Measurements from ENCODE around the gene PLK5. TPM values are rescaled to one million over a fixed set of nuclear protein-coding genes. Genes with fewer than 3 reads are reported as not detected.

Gene PLK5
- total RNA-seq, 1 donor from 2014 or later, result not detected

DNA sequence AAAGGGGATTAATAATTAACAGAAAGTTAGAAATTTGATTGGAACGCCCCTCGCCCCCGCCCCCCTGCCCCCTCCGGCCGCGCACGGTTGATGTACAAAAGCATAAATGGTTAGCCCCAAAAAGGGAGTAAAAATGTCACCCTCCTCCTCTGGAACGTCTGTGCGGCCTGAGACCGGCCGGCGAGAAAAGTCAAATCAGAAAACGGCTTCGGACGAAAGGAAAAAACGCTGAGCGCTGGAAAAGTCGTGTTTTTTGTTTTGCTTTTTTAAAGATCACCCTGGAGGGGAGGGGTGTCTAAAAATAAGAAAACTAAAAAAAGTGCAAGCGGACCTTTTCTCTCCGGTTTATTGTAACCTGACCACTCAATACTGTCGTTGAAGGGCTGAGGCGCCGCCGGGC, 31.1 kb downstream of the PLK5 start:
- Histone ChIP-seq H3K27ac (ENCODE audit: low read depth, low read length) (no peak overlapping the region), H3K27me3 (ENCODE audit: control insufficient read depth in 3 of 3, insufficient read depth in 3 of 3, low read length in 3 of 3) (peaks cover 0 to 8% (median 4%) of the 10 kb centered on the region in 3 donors), H3K4me1 (ENCODE audit: control insufficient read depth in 3 of 3, insufficient read depth in 3 of 3, low read length in 3 of 3) (no peaks in the 10 kb centered on the region), H3K36me3 (ENCODE audit: control insufficient read depth in 3 of 3, insufficient read depth in 3 of 3, low read length in 3 of 3) (no peaks in the 10 kb centered on the region), H3K9me3 (ENCODE audit: control insufficient read depth in 3 of 3, low read length in 3 of 3) (no peaks in the 10 kb centered on the region), H3K4me3 (ENCODE audit: low read length in 3 of 3) (no peak overlapping the region), H3K9ac (ENCODE audit: low read depth in 1 of 3, low read length in 3 of 3) (no peak overlapping the region)

DNA sequence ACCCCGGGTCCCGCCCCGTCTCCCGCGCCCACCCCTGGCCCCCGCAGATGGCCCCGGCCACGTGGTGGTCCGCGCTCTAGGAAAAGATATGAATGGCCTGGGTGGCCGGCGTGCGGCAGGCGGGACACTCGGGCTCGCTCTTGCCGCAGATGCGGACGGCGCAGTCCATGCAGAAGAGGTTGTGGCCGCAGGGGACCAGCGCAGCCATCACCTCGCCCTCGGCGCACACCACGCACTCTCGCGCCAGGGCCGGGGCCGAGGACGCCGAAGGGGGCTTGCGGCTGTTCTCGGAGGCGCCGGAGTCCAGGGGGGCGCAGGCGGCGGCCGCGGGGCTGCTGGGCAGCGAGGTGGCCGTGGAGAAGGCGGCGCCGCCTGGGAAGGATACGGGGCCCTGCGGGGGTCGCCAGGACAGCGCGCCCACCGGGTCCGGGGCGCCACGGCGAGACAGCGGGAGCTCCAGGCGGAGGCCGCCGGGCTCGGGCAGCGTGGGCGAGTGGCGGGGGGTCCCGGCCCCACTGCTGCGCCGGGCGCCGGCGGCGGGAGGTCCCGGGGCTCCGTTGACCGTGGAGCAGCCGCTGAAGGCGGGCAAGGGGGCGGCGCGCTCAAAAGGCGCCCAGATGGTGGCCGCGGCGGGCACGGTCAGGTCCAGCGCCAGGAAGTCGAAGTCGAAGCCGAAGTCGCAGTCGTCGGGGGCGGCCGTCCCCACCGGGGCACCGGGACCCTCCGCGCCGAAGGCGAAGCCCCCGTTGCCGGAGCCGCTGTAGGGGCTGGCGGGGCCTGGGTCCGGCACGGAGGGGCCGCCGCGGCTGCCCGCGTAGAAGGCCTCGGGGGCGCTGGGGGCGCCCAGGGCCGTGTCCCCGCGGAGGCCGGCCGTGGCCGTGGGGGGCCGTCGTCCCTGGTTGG, 31.9 kb downstream of the PLK5 start:
- Histone ChIP-seq H3K27me3 (ENCODE audit: control insufficient read depth in 3 of 3, insufficient read depth in 3 of 3, low read length in 3 of 3) (peaks cover 0 to 4% (median 0%) of the 10 kb centered on the region in 3 donors), H3K9ac (ENCODE audit: low read depth in 1 of 3, low read length in 3 of 3) (no peak overlapping the region), H3K9me3 (ENCODE audit: control insufficient read depth in 3 of 3, low read length in 3 of 3) (no peaks in the 10 kb centered on the region), H3K36me3 (ENCODE audit: control insufficient read depth in 3 of 3, insufficient read depth in 3 of 3, low read length in 3 of 3) (no peaks in the 10 kb centered on the region), H3K27ac (ENCODE audit: low read depth, low read length) (no peak overlapping the region), H3K4me1 (ENCODE audit: control insufficient read depth in 3 of 3, insufficient read depth in 3 of 3, low read length in 3 of 3) (no peaks in the 10 kb centered on the region), H3K4me3 (ENCODE audit: low read length in 3 of 3) (no peak overlapping the region)

DNA sequence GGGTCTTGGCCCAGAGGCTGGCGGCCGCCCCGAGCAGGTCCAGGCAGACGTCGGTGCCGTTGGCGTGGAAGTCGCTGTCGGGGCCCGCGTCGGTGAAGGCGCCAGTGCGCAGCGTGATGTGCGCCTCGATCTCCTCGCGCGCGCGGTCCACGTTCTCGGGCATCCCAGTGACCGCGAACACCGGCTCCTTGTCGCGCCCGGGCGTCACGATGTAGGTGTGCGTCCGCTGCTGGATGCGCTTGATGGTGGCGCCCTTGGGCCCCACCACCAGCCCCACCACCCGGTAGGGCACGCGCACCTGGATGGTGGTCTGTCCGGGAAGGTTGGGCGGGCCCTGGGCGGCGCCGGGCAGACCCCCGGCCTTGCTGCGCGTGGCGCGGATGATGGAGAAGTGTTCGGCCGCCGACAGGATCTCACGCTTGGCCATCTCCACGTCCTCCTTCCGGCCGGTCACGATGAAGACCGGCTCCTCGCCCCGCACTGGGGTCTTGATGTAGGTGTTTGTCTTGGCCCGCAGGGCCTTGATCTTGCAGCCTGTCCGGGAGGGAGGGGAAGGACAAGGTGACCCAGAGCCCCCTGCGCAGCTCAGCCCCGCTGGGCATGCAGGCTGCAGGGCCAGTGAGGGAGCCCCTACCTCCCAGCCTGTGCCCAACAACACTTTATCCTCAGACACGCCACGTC, 32.7 kb downstream of the PLK5 start:
- Histone ChIP-seq H3K4me1 (ENCODE audit: control insufficient read depth in 3 of 3, insufficient read depth in 3 of 3, low read length in 3 of 3) (no peaks in the 10 kb centered on the region), H3K27me3 (ENCODE audit: control insufficient read depth in 3 of 3, insufficient read depth in 3 of 3, low read length in 3 of 3) (no peaks in the 10 kb centered on the region), H3K27ac (ENCODE audit: low read depth, low read length) (no peak overlapping the region), H3K9ac (ENCODE audit: low read depth in 1 of 3, low read length in 3 of 3) (no peak overlapping the region), H3K4me3 (ENCODE audit: low read length in 3 of 3) (no peak overlapping the region), H3K9me3 (ENCODE audit: control insufficient read depth in 3 of 3, low read length in 3 of 3) (no peaks in the 10 kb centered on the region), H3K36me3 (ENCODE audit: control insufficient read depth in 3 of 3, insufficient read depth in 3 of 3, low read length in 3 of 3) (no peaks in the 10 kb centered on the region)

DNA sequence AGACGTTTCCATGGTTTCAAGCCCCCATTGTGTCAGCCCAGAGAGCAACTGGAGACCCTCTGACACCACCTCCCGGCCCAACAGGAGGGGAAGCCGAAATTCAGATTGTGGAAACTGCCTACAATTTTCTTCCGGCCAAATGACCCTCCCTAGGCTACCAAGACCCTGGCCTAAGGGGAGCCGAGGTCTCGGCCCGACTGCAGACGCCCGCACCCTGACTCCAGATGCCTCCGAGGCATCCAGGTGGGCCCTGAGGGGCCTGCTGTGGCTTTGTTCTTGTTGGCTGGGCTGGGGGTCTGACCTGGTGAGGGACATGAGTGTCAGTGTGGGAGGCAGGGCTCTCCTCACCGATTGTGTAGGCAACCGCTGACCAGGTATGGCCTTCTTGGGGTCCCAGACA, 34.7 kb downstream of the PLK5 start:
- Histone ChIP-seq H3K4me1 (ENCODE audit: control insufficient read depth in 3 of 3, insufficient read depth in 3 of 3, low read length in 3 of 3) (no peaks in the 10 kb centered on the region), H3K27me3 (ENCODE audit: control insufficient read depth in 3 of 3, insufficient read depth in 3 of 3, low read length in 3 of 3) (no peaks in the 10 kb centered on the region), H3K4me3 (ENCODE audit: low read length in 3 of 3) (no peak overlapping the region), H3K27ac (ENCODE audit: low read depth, low read length) (no peak overlapping the region), H3K36me3 (ENCODE audit: control insufficient read depth in 3 of 3, insufficient read depth in 3 of 3, low read length in 3 of 3) (no peaks in the 10 kb centered on the region), H3K9me3 (ENCODE audit: control insufficient read depth in 3 of 3, low read length in 3 of 3) (no peaks in the 10 kb centered on the region), H3K9ac (ENCODE audit: low read depth in 1 of 3, low read length in 3 of 3) (no peak overlapping the region)

DNA sequence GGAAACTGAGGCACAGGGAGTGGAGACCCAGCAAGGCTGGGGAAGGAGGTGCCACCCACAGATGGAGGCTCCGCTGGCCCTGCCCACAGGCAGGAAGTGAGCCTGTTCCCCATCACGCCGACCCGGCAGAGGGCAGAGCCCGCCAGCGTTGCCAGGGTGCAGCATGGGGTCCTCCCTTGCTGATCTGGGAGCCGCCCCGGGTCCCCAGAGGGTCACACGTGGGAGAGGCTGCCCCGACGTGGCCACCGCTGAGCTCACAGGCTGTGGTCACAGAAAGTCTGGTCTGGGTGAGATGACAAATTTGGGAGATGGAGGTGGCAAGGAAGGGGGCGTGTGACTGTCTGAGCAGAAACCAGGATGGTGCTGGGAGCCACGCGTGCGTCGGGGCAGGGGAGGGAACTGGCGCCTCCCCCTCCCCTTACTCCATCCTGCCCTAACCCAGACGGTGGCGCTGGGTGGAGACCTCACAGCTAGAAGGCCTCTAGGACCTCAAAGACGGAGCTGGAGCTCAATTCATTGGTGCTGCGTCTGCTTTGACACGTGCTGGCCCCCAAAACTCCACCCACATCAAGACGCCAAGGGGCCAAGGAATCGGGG, 36.5 kb downstream of the PLK5 start:
- no peaks in the 10 kb centered on the region for H3K36me3 ChIP-seq (ENCODE audit: control insufficient read depth in 3 of 3, insufficient read depth in 3 of 3, low read length in 3 of 3)
- no peak overlapping the region for H3K9ac ChIP-seq (ENCODE audit: low read depth in 1 of 3, low read length in 3 of 3)
- no peak overlapping the region for H3K4me3 ChIP-seq (ENCODE audit: low read length in 3 of 3)

DNA sequence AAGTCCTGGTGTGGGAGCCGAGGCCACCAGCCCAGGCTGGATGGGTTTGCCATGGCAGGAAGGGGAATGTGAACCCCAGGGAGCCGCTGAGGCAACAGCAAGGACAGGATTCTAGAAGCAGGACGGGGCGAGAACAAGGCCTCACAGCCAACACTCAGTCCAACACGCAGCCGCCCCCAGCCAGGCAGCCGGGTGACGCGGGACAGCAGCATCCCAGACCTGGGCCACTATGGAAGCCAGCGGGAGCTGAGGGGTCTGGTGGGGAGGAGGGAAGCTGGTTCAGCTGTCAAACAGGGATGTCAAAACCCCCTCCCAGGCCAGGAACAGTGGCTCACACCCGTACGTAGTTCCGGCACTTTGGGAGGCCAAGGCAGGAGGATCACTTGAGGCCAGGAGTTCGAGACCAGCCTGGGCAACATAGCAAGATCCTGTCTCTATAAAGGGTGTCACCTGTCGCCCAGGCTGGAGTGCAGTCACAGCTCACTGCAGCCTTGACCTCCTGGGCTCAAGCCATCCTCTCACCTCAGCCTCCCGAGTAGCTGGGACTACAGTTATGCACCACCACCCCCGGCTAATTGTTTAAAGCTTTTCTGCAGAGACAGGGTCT, 37.5 kb downstream of the PLK5 start:
- Histone ChIP-seq H3K4me3 (ENCODE audit: low read length in 3 of 3) (no peak overlapping the region), H3K9me3 (ENCODE audit: control insufficient read depth in 3 of 3, low read length in 3 of 3) (no peaks in the 10 kb centered on the region), H3K9ac (ENCODE audit: low read depth in 1 of 3, low read length in 3 of 3) (no peak overlapping the region), H3K27me3 (ENCODE audit: control insufficient read depth in 3 of 3, insufficient read depth in 3 of 3, low read length in 3 of 3) (peaks cover 0 to 11% (median 7%) of the 10 kb centered on the region in 3 donors), H3K27ac (ENCODE audit: low read depth, low read length) (no peak overlapping the region), H3K36me3 (ENCODE audit: control insufficient read depth in 3 of 3, insufficient read depth in 3 of 3, low read length in 3 of 3) (no peaks in the 10 kb centered on the region), H3K4me1 (ENCODE audit: control insufficient read depth in 3 of 3, insufficient read depth in 3 of 3, low read length in 3 of 3) (peaks cover 0 to 4% (median 2%) of the 10 kb centered on the region in 3 donors)

More for the DNA sequence above, 36.5 kb downstream of the PLK5 start:
- Histone ChIP-seq H3K27me3 (ENCODE audit: control insufficient read depth in 3 of 3, insufficient read depth in 3 of 3, low read length in 3 of 3) (peaks cover 0 to 2% (median 0%) of the 10 kb centered on the region in 3 donors), H3K4me1 (ENCODE audit: control insufficient read depth in 3 of 3, insufficient read depth in 3 of 3, low read length in 3 of 3) (no peaks in the 10 kb centered on the region), H3K9me3 (ENCODE audit: control insufficient read depth in 3 of 3, low read length in 3 of 3) (no peaks in the 10 kb centered on the region), H3K27ac (ENCODE audit: low read depth, low read length) (no peak overlapping the region)

DNA sequence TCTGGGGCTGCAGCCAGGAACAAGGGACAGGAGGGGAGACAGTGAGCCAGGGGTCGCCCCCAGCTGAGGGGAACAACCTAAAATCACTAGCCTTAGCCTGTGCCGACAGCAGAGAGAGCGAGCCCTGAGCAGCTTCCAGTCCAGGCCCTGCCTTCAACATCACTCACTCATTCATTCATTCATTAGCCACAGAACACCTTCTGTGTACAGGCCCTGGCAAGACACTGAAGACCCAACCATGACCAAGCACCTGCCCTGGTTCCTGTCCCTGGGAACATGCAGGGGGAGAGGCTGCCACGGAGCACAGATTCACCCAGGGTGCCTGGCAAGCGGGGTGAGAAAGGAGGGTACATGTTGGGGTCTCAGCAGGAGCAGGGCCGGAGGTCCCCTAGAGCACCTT, 39.4 kb downstream of the PLK5 start:
- no peak overlapping the region for H3K4me3 ChIP-seq (ENCODE audit: low read length in 3 of 3)
- peaks cover 0 to 11% (median 7%) of the 10 kb centered on the region in 3 donors for H3K27me3 ChIP-seq (ENCODE audit: control insufficient read depth in 3 of 3, insufficient read depth in 3 of 3, low read length in 3 of 3)
- H3K27ac ChIP-seq (ENCODE audit: low read depth, low read length), result no peak overlapping the region
- H3K9me3 ChIP-seq (ENCODE audit: control insufficient read depth in 3 of 3, low read length in 3 of 3), result no peaks in the 10 kb centered on the region
- H3K4me1 ChIP-seq (ENCODE audit: control insufficient read depth in 3 of 3, insufficient read depth in 3 of 3, low read length in 3 of 3), result peaks cover 0 to 4% (median 2%) of the 10 kb centered on the region in 3 donors
- H3K36me3 ChIP-seq (ENCODE audit: control insufficient read depth in 3 of 3, insufficient read depth in 3 of 3, low read length in 3 of 3), result no peaks in the 10 kb centered on the region
- H3K9ac ChIP-seq (ENCODE audit: low read depth in 1 of 3, low read length in 3 of 3), result no peak overlapping the region

DNA sequence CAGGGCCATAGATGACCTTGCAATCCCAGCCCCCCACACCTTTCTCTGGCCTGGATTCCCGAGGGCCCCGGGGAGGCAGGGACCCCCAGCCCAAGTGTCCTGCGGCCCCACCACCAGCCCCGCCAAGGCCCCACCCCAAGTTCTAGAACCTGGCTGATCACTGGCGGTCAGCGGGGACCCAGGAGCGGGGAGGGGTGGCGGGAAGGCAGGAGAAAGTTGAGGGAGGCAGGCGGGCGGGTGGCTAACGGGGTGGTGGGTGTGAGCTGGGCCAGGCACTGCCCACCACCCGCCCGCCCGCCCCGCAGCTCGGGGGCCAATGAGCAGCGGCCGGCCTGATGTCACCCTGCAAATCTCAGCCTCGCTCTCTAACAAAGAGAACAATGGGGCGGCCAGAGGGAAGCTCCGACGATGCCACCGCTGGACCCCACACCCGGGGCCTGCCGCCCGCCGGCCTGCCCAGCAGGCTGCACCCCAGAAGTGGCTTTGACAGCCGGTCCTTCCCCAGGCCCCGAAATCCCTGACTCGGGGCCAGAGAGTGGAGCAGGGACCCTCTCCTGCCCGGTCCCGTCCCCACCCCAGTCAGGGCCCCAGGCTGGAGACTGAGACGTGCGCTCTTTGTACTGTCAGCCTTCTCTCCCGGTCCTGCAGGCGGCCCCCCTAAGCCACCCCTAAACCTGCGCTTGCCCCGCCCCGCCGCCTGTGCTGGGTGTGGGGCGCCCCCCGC, 42.7 kb downstream of the PLK5 start:
- Histone ChIP-seq H3K27ac (ENCODE audit: low read depth, low read length) (no peak overlapping the region), H3K9ac (ENCODE audit: low read depth in 1 of 3, low read length in 3 of 3) (peak overlapping the region; percentile 23 to 68 (median 62)), H3K4me3 (ENCODE audit: low read length in 3 of 3) (peak overlapping the region; percentile 32 to 61 (median 54)), H3K36me3 (ENCODE audit: control insufficient read depth in 3 of 3, insufficient read depth in 3 of 3, low read length in 3 of 3) (no peaks in the 10 kb centered on the region), H3K27me3 (ENCODE audit: control insufficient read depth in 3 of 3, insufficient read depth in 3 of 3, low read length in 3 of 3) (peaks cover 2 to 11% (median 7%) of the 10 kb centered on the region in 3 donors), H3K4me1 (ENCODE audit: control insufficient read depth in 3 of 3, insufficient read depth in 3 of 3, low read length in 3 of 3) (peaks cover 4 to 5% (median 4%) of the 10 kb centered on the region in 3 donors), H3K9me3 (ENCODE audit: control insufficient read depth in 3 of 3, low read length in 3 of 3) (no peaks in the 10 kb centered on the region)

DNA sequence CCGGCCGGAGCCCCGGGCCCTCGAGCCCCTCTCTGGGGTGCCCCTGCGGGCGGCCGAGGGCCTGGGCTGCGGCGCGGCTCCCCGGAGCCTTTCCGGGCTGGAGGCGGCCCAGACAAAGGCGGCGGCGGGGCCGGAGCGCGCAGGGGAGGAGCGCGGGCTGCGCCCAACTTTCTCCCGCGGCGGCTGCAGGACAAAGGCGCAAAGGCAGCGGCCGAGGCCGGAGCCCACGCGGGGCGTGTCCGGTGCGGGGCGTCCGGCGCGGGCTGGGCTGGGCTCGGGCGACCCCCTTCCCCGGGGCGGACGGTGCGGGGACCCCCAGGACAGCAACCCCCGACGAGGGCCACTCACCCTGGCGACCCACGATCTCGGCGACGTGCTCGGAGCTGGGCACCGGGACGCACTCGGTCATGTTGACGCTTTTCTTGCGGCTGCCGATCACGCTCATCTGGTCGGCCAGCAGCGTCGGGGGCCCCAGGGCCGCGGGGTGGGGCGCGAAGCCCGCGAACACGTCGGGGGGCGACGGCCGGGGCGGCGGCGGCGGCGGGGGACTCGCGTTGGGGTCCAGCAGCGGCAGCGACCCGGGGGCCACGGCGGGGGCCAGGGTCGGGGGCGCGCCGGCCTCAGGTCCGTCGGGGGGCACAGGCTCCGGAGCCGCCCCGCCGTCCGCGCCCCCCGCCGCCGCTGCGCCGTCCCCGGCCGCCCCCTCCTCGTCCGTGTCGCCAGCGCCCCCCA, 43.4 kb downstream of the PLK5 start:
- peak overlapping the region in 2 of 3 donors; percentile 62 to 68 for H3K9ac ChIP-seq (ENCODE audit: low read depth in 1 of 3, low read length in 3 of 3)
- no peak overlapping the region for H3K27ac ChIP-seq (ENCODE audit: low read depth, low read length)
- peak overlapping the region in 2 of 3 donors; percentile 46 to 70 for H3K4me3 ChIP-seq (ENCODE audit: low read length in 3 of 3)
- H3K9me3 ChIP-seq (ENCODE audit: control insufficient read depth in 3 of 3, low read length in 3 of 3), result no peaks in the 10 kb centered on the region
- peaks cover 2 to 11% (median 7%) of the 10 kb centered on the region in 3 donors for H3K27me3 ChIP-seq (ENCODE audit: control insufficient read depth in 3 of 3, insufficient read depth in 3 of 3, low read length in 3 of 3)
- H3K4me1 ChIP-seq (ENCODE audit: control insufficient read depth in 3 of 3, insufficient read depth in 3 of 3, low read length in 3 of 3), result peaks cover 4 to 5% (median 4%) of the 10 kb centered on the region in 3 donors
- H3K36me3 ChIP-seq (ENCODE audit: control insufficient read depth in 3 of 3, insufficient read depth in 3 of 3, low read length in 3 of 3), result no peaks in the 10 kb centered on the region
